Measurements from ENCODE around the gene PCDH19.

- TF ChIP-seq CTCF (conservative IDR thresholded peaks at IDR 0.05; ENCODE audit: low read depth in 2 of 2) (no peak), REST (IDR thresholded peaks at IDR 0.05; ENCODE audit: unreplicated experiment) (no peak), EZH2phosphoT487 (IDR thresholded peaks at IDR 0.05; ENCODE audit: unreplicated experiment) (no peak), POLR2AphosphoS5 (IDR thresholded peaks at IDR 0.05; ENCODE audit: low read depth) (no peak), CREB1 (CRISPR knock-in tag; IDR thresholded peaks at IDR 0.05; ENCODE audit: low read depth) (no peak), ETS1 (IDR thresholded peaks at IDR 0.05) (no peak), JUNB (IDR thresholded peaks at IDR 0.05; ENCODE audit: unreplicated experiment) (no peak), NANOG (IDR thresholded peaks at IDR 0.05; ENCODE audit: borderline replicate concordance) (no peak)
These were observed 112.3 kb downstream of the PCDH19 start for GRCh38 chrX:100297728-100298127.
